GM23338 (cell line): ENCODE measurements around the gene PSMB10. TPM values are rescaled to one million over a fixed set of nuclear protein-coding genes. Genes with fewer than 3 reads are reported as not detected.

Experiments used
- ATAC-seq: fragments of 200-7000 bp; cut with Tn5 transposase; 3 replicates; pipeline ENCODE4 v1.9.1; 2020
- DNase-seq: peaks from one replicate; pipeline ENCODE4 v3.0.0-alpha.2; 2015; ENCODE audit warnings: low spot score
- H2AFZ ChIP-seq: fragments of 200-600 bp; sonication (generic); 2 replicates; pipeline ENCODE4 v1.8.0; 2016; ENCODE audit warnings: antibody characterized with exemption, mild to moderate bottlenecking, moderate library complexity
- H3F3A ChIP-seq: fragments of 200-600 bp; sonication (generic); replicated peaks from 2 replicates; pipeline ENCODE4 v1.8.0; 2017; ENCODE audit warnings: antibody characterized with exemption, mixed run types, low read depth
- H3K27ac ChIP-seq: fragments of 200-600 bp; sonication (generic); 2 replicates; pipeline ENCODE4 v1.6.1; 2016; ENCODE audit warnings: low read depth
- H3K27me3 ChIP-seq: fragments of 200-600 bp; sonication (generic); 2 replicates; pipeline ENCODE4 v1.8.0; 2016; ENCODE audit warnings: mild to moderate bottlenecking, mixed run types, moderate library complexity; ENCODE audit not compliant: insufficient read depth
- H3K36me3 ChIP-seq: fragments of 200-600 bp; sonication (generic); 2 replicates; pipeline ENCODE4 v1.8.0; 2016; ENCODE audit warnings: mild to moderate bottlenecking; ENCODE audit not compliant: insufficient read depth
- H3K4me1 ChIP-seq: fragments of 200-600 bp; sonication (generic); 2 replicates; pipeline ENCODE4 v1.8.0; 2016; ENCODE audit warnings: mild to moderate bottlenecking, moderate library complexity; ENCODE audit not compliant: insufficient read depth
- H3K4me2 ChIP-seq: fragments of 200-600 bp; sonication (generic); 2 replicates; pipeline ENCODE4 v1.7.1; 2017; ENCODE audit warnings: mixed run types
- H3K4me3 ChIP-seq: fragments of 200-600 bp; sonication (generic); 2 replicates; pipeline ENCODE4 v1.6.1; 2016; ENCODE audit warnings: mixed run types
- H3K79me2 ChIP-seq: fragments of 200-600 bp; sonication (generic); replicated peaks from 2 replicates; pipeline ENCODE4 v1.8.0; 2017; ENCODE audit warnings: mild to moderate bottlenecking; ENCODE audit not compliant: insufficient read depth
- H3K9me2 ChIP-seq: fragments of 200-600 bp; sonication (generic); 2 replicates; pipeline ENCODE4 v1.8.0; 2017; ENCODE audit not compliant: insufficient read depth
- H4K20me1 ChIP-seq: fragments of 200-600 bp; sonication (generic); replicated peaks from 2 replicates; pipeline ENCODE4 v1.8.0; 2017; ENCODE audit warnings: mild to moderate bottlenecking; ENCODE audit not compliant: insufficient read depth
- H3K27ac Mint-ChIP-seq: 2 replicates; pipeline ENCODE4 v1.8.0; 2020; ENCODE audit warnings: inconsistent platforms, mild to moderate bottlenecking, moderate library complexity, mixed read lengths
- H3K27me3 Mint-ChIP-seq: 3 replicates; pipeline ENCODE4 v1.8.0; 2022; ENCODE audit warnings: low read depth, mild to moderate bottlenecking, moderate library complexity, mixed read lengths, inconsistent platforms; ENCODE audit not compliant: insufficient read depth, poor library complexity
- H3K36me3 Mint-ChIP-seq: 3 replicates; pipeline ENCODE4 v1.8.0; 2021; ENCODE audit warnings: low read depth, mild to moderate bottlenecking, inconsistent platforms, moderate library complexity, mixed read lengths
- H3K4me1 Mint-ChIP-seq: 3 replicates; pipeline ENCODE4 v1.8.0; 2020; ENCODE audit warnings: mild to moderate bottlenecking, inconsistent platforms, mixed read lengths
- H3K4me3 Mint-ChIP-seq: 3 replicates; pipeline ENCODE4 v1.8.0; 2021; ENCODE audit warnings: moderate library complexity, mild to moderate bottlenecking, inconsistent platforms, mixed read lengths
- H3K9me3 Mint-ChIP-seq: 3 replicates; pipeline ENCODE4 v1.8.0; 2020; ENCODE audit warnings: moderate library complexity, mild to moderate bottlenecking, inconsistent platforms, mixed read lengths
- CREB1 ChIP-seq: fragments of 250-450 bp; sonication (Bioruptor Pico); IDR thresholded peaks from 2 replicates; pipeline ENCODE4 v1.5.0; 2020; ENCODE audit warnings: low read depth, mild to moderate bottlenecking, moderate library complexity
- ETS1 ChIP-seq: IDR thresholded peaks from 2 replicates; pipeline ENCODE4 v1.6.1; 2016; ENCODE audit warnings: antibody characterized with exemption
- EZH2 ChIP-seq: fragments of 200-600 bp; sonication (generic); IDR thresholded peaks from one replicate; pipeline ENCODE4 v1.8.0; 2017; ENCODE audit warnings: antibody characterized with exemption, mild to moderate bottlenecking, low read depth; ENCODE audit not compliant: unreplicated experiment
- EZH2phosphoT487 ChIP-seq: fragments of 200-600 bp; sonication (generic); IDR thresholded peaks from one replicate; pipeline ENCODE4 v1.8.1; 2018; ENCODE audit warnings: antibody characterized with exemption; ENCODE audit not compliant: unreplicated experiment
- JUNB ChIP-seq: IDR thresholded peaks from one replicate; pipeline ENCODE4 v1.6.1; 2016; ENCODE audit warnings: antibody characterized with exemption; ENCODE audit not compliant: unreplicated experiment
- NANOG ChIP-seq: IDR thresholded peaks from 2 replicates; pipeline ENCODE4 v1.6.1; 2016; ENCODE audit warnings: antibody characterized with exemption, borderline replicate concordance
- POLR2AphosphoS5 ChIP-seq: IDR thresholded peaks from 2 replicates; pipeline ENCODE4 v1.6.1; 2016; ENCODE audit warnings: antibody characterized with exemption, low read depth
- REST ChIP-seq: IDR thresholded peaks from one replicate; pipeline ENCODE4 v1.6.1; 2018; ENCODE audit warnings: antibody characterized with exemption; ENCODE audit not compliant: unreplicated experiment
- STAT1 ChIP-seq: IDR thresholded peaks from one replicate; pipeline ENCODE4 v1.6.1; 2016; ENCODE audit warnings: antibody characterized with exemption; ENCODE audit not compliant: unreplicated experiment
- ZNF114 ChIP-seq: fragments of 250-450 bp; sonication (Bioruptor Pico); IDR thresholded peaks from 2 replicates; pipeline ENCODE4 v1.5.0; 2020; ENCODE audit warnings: mild to moderate bottlenecking, moderate library complexity
- ZNF331 ChIP-seq: fragments of 250-450 bp; sonication (Bioruptor Pico); IDR thresholded peaks from 2 replicates; pipeline ENCODE4 v1.5.0; 2020; ENCODE audit warnings: low read depth, mild to moderate bottlenecking, moderate library complexity
- polyA plus RNA-seq: library from polyadenylated mRNA; unstranded; fragments of >200 nt; fragmentation: Nextera tagmentation; extraction: Ambion mirVana; gene quantifications from 2 replicates; pipeline ENCODE4 v1.2.1, GENCODE V29; 2016
- total RNA-seq: library from RNA; depleted of rRNA; stranded (reverse); fragments of >200 nt; shearing (Covaris generic); gene quantifications from 2 replicates; pipeline ENCODE4 v1.2.3, GENCODE V29; 2014
- TF ChIP-seq, protein P1 (sequence below): fragments of 250-450 bp; sonication (Bioruptor Pico); IDR thresholded peaks from 2 replicates; pipeline ENCODE4 v1.5.0; 2020; ENCODE audit warnings: mild to moderate bottlenecking, moderate library complexity
- TF ChIP-seq, protein P2 (sequence below), 2 experiments: fragments of 200-600 bp in 1 of 2; sonication (generic) in 1 of 2; conservative IDR thresholded peaks; 2 replicates each; pipeline versions ENCODE4 v1.5.1 to v1.6.1; 2016 to 2017; ENCODE audit warnings: antibody characterized with exemption in 2 of 2, low read depth in 2 of 2, mild to moderate bottlenecking in 2 of 2, moderate library complexity in 1 of 2

PSMB10 gene
- total and polyA plus RNA-seq, 2 experiments from 2014 or later: 27.5 to 114 TPM

DNA sequence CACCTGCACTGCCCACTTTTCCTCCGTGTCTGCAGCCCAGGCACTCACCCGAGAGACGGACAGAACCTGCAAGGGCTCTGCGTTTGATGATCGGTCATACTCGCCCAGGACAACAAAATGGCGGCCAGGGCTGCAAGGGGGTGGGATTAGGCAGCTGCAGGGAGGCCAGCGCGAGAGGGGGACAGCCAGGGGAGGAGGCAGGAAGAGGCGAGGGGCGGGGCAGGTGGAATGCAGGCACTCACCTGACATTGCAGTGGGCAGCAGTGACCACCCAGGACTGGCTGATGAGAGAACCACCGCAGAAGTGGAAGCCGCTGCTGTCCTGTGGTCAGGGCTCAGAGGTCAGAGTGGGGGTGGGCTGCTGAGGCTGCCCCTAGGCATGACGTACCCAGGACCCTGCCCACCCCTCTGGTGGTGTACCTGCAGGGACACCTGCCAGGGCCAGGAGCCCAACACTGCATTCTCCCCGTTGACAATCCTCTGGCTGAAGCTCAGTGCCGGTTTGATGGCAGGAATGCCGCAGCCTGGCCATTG lies 5.9 kb downstream of the PSMB10 start:
- H3K4me3 ChIP-seq: no peak overlapping the region
- no peak for DNase-seq
- ATAC-seq: no peak
- H2AFZ ChIP-seq: no peak overlapping the region
- H3K36me3 ChIP-seq: no peaks in the 10 kb centered on the region
- H3K79me2 ChIP-seq: 0 out of 2 replicates have a peak, but pooled peaks cover 5% of the 10 kb centered on the region
- H3K27me3 ChIP-seq: no peaks in the 10 kb centered on the region
- Mint-ChIP-seq H3K9me3 (no peaks in the 10 kb centered on the region), H3K27me3 (peaks cover 30% of the 10 kb centered on the region), H3K27ac (no peak overlapping the region), H3K4me1 (peaks cover 23% of the 10 kb centered on the region), H3K4me3 (no peak overlapping the region), H3K36me3 (peaks cover 13% of the 10 kb centered on the region; the same call in 1 of the 3 replicates)
- H3K9me2 ChIP-seq: no peaks in the 10 kb centered on the region
- H3K27ac ChIP-seq: no peak overlapping the region
- H3K4me1 ChIP-seq: peaks cover 16% of the 10 kb centered on the region; the same call in 1 of the 2 replicates
- TF ChIP-seq ZNF331 (CRISPR knock-in tag) (no peak), ETS1 (no peak), EZH2 (no peak), JUNB (no peak), EZH2phosphoT487 (no peak), ZNF114 (CRISPR knock-in tag) (no peak), NANOG (no peak), REST (no peak), POLR2AphosphoS5 (no peak), STAT1 (no peak), CREB1 (CRISPR knock-in tag) (no peak)
- TF ChIP-seq, protein P1, sequence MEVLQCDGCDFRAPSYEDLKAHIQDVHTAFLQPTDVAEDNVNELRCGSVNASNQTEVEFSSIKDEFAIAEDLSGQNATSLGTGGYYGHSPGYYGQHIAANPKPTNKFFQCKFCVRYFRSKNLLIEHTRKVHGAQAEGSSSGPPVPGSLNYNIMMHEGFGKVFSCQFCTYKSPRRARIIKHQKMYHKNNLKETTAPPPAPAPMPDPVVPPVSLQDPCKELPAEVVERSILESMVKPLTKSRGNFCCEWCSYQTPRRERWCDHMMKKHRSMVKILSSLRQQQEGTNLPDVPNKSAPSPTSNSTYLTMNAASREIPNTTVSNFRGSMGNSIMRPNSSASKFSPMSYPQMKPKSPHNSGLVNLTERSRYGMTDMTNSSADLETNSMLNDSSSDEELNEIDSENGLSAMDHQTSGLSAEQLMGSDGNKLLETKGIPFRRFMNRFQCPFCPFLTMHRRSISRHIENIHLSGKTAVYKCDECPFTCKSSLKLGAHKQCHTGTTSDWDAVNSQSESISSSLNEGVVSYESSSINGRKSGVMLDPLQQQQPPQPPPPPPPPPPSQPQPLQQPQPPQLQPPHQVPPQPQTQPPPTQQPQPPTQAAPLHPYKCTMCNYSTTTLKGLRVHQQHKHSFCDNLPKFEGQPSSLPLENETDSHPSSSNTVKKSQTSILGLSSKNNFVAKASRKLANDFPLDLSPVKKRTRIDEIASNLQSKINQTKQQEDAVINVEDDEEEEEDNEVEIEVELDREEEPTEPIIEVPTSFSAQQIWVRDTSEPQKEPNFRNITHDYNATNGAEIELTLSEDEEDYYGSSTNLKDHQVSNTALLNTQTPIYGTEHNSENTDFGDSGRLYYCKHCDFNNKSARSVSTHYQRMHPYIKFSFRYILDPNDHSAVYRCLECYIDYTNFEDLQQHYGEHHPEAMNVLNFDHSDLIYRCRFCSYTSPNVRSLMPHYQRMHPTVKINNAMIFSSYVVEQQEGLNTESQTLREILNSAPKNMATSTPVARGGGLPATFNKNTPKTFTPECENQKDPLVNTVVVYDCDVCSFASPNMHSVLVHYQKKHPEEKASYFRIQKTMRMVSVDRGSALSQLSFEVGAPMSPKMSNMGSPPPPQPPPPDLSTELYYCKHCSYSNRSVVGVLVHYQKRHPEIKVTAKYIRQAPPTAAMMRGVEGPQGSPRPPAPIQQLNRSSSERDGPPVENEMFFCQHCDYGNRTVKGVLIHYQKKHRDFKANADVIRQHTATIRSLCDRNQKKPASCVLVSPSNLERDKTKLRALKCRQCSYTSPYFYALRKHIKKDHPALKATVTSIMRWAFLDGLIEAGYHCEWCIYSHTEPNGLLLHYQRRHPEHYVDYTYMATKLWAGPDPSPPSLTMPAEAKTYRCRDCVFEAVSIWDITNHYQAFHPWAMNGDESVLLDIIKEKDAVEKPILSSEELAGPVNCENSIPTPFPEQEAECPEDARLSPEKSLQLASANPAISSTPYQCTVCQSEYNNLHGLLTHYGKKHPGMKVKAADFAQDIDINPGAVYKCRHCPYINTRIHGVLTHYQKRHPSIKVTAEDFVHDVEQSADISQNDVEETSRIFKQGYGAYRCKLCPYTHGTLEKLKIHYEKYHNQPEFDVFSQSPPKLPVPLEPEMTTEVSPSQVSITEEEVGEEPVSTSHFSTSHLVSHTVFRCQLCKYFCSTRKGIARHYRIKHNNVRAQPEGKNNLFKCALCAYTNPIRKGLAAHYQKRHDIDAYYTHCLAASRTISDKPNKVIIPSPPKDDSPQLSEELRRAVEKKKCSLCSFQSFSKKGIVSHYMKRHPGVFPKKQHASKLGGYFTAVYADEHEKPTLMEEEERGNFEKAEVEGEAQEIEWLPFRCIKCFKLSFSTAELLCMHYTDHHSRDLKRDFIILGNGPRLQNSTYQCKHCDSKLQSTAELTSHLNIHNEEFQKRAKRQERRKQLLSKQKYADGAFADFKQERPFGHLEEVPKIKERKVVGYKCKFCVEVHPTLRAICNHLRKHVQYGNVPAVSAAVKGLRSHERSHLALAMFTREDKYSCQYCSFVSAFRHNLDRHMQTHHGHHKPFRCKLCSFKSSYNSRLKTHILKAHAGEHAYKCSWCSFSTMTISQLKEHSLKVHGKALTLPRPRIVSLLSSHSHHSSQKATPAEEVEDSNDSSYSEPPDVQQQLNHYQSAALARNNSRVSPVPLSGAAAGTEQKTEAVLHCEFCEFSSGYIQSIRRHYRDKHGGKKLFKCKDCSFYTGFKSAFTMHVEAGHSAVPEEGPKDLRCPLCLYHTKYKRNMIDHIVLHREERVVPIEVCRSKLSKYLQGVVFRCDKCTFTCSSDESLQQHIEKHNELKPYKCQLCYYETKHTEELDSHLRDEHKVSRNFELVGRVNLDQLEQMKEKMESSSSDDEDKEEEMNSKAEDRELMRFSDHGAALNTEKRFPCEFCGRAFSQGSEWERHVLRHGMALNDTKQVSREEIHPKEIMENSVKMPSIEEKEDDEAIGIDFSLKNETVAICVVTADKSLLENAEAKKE (CRISPR knock-in tag): no peak
- TF ChIP-seq, protein P2, sequence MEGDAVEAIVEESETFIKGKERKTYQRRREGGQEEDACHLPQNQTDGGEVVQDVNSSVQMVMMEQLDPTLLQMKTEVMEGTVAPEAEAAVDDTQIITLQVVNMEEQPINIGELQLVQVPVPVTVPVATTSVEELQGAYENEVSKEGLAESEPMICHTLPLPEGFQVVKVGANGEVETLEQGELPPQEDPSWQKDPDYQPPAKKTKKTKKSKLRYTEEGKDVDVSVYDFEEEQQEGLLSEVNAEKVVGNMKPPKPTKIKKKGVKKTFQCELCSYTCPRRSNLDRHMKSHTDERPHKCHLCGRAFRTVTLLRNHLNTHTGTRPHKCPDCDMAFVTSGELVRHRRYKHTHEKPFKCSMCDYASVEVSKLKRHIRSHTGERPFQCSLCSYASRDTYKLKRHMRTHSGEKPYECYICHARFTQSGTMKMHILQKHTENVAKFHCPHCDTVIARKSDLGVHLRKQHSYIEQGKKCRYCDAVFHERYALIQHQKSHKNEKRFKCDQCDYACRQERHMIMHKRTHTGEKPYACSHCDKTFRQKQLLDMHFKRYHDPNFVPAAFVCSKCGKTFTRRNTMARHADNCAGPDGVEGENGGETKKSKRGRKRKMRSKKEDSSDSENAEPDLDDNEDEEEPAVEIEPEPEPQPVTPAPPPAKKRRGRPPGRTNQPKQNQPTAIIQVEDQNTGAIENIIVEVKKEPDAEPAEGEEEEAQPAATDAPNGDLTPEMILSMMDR (conservative IDR thresholded peaks at IDR 0.05; ENCODE audit: low read depth in 2 of 2): no peak
- H4K20me1 ChIP-seq: peaks cover 3% of the 10 kb centered on the region
- H3F3A ChIP-seq: peaks cover 13% of the 10 kb centered on the region; the same call in 1 of the 2 replicates
- H3K4me2 ChIP-seq: no peak overlapping the region
